Subcutaneous adipose tissue (tissue), 4 donors: ENCODE measurements around the gene TTLL11. TPM values are rescaled to one million over a fixed set of nuclear protein-coding genes. Genes with fewer than 3 reads are reported as not detected.

Experiments
- CTCF ChIP-seq: fragments of 450-650 bp; IDR thresholded peaks from one replicate; pipeline ENCODE4 v1.5.1; 2016; ENCODE audit warnings: low read depth, mild to moderate bottlenecking, control low read depth, antibody characterized with exemption, moderate library complexity
- total RNA-seq, 4 donors: library from RNA; depleted of rRNA; stranded (reverse); fragments of >200 nt; gene quantifications; one replicate each; pipeline ENCODE4 v1.1.0, GENCODE V29; 2016

The TTLL11 gene
- total RNA-seq, 4 donors from 2014 or later, result 4.4 to 8.7 (median 6.4) TPM

- no peak for TF ChIP-seq CTCF
These were observed 190.5 kb downstream of the TTLL11 start for GRCh38 chr9:121902461-121903135.

DNA sequence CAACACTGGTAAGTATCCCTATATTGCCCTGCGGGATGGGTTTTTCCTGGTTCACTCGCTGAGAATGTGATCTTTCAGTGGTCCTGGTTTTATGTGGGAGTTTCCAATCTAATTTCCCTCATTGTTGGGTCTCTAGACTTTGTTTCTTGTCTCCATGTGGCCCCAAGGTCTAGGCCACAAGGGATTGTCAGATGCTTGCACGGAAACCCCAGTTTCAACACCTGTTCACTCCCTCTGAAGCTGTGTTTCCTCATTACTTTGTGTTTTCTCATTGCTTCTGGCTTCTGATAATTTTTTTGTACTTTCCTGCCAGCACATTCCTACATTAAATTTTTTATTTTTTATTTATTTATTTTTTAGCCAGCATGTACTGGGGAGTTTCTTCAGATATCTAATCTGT is 191.5 kb downstream of the TTLL11 start:
- TF ChIP-seq CTCF, result no peak

GRCh38 chr9:121900163-121900562 is 192.9 kb downstream of the TTLL11 start:
- no peak for TF ChIP-seq CTCF

DNA sequence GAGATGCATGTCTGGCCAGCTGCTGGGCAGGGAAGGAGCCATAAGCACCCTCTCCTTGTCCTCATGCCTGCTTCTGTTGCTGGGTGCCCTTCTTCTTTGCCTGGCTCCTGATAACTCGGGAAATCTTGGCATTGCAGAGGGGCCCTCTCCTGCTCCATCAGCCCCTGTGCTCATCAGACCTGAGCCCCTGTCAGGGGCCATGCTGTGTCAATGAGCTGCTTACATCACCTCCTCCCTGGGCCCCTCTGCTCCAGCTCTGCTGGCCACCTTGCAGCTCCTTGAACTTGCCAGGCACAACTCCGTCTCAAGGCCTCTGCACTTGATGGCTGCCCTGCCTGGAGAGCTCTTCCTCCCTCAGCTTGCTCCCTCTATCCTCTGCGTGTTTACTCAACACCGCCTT is 194.3 kb downstream of the TTLL11 start:
- TF ChIP-seq CTCF, result no peak

GRCh38 chr9:121897140-121897539 is 196.0 kb downstream of the TTLL11 start:
- no peak for TF ChIP-seq CTCF

GRCh38 chr9:121896545-121896943 is 196.6 kb downstream of the TTLL11 start:
- TF ChIP-seq CTCF, result no peak

GRCh38 chr9:121895818-121896544 is 197.1 kb downstream of the TTLL11 start:
- no peak for TF ChIP-seq CTCF
